Karpas-422 (cell line): Measurements from ENCODE around the gene RAB11FIP4. TPM values are rescaled to one million over a fixed set of nuclear protein-coding genes. Genes with fewer than 3 reads are reported as not detected.

Experiments
- DNase-seq: peaks from one replicate; pipeline ENCODE4 v3.0.0-alpha.2; 2015
- H2AFZ ChIP-seq: fragments of 200-600 bp; sonication (generic); 2 replicates; pipeline ENCODE4 v1.6.1; 2014; ENCODE audit warnings: antibody characterized with exemption, low read length, mixed read lengths
- H3K27ac ChIP-seq: fragments of 200-600 bp; sonication (generic); 2 replicates; pipeline ENCODE4 v1.5.1; 2014; ENCODE audit warnings: mild to moderate bottlenecking, low read length, moderate library complexity
- H3K27me3 ChIP-seq: fragments of 200-600 bp; sonication (generic); 2 replicates; pipeline ENCODE4 v1.6.1; 2014; ENCODE audit warnings: low read length, mixed read lengths
- H3K36me3 ChIP-seq: fragments of 200-600 bp; sonication (generic); 2 replicates; pipeline ENCODE4 v1.6.1; 2014; ENCODE audit warnings: low read length, mixed read lengths; ENCODE audit not compliant: insufficient read depth
- H3K4me1 ChIP-seq: fragments of 200-600 bp; sonication (generic); 2 replicates; pipeline ENCODE4 v1.6.1; 2014; ENCODE audit warnings: mild to moderate bottlenecking, low read length, mixed read lengths
- H3K4me2 ChIP-seq: fragments of 200-600 bp; sonication (generic); 2 replicates; pipeline ENCODE4 v1.6.1; 2014; ENCODE audit warnings: low read length, low read depth, mild to moderate bottlenecking; ENCODE audit not compliant: poor library complexity, severe bottlenecking
- H3K4me3 ChIP-seq: fragments of 200-600 bp; sonication (generic); 2 replicates; pipeline ENCODE4 v1.5.1; 2014; ENCODE audit warnings: mild to moderate bottlenecking, antibody characterized with exemption, low read length, mixed read lengths
- H3K79me2 ChIP-seq: fragments of 200-600 bp; sonication (generic); 2 replicates; pipeline ENCODE4 v1.6.1; 2014; ENCODE audit warnings: mild to moderate bottlenecking, low read length, mixed read lengths
- H3K9ac ChIP-seq: fragments of 200-600 bp; sonication (generic); 2 replicates; pipeline ENCODE4 v1.6.0; 2014; ENCODE audit warnings: low read length
- H3K9me2 ChIP-seq: fragments of 200-600 bp; sonication (generic), shearing (Covaris generic); replicated peaks from 2 replicates; pipeline ENCODE4 v1.6.0; 2014; ENCODE audit warnings: mild to moderate bottlenecking, low read length, moderate library complexity; ENCODE audit not compliant: insufficient read depth
- H3K9me3 ChIP-seq: fragments of 300-700, 200-600 bp; sonication (generic); 2 replicates; pipeline ENCODE4 v1.6.1; 2014; ENCODE audit warnings: low read length, mixed read lengths
- H4K20me1 ChIP-seq: fragments of 200-600 bp; sonication (generic); 2 replicates; pipeline ENCODE4 v1.6.1; 2014; ENCODE audit warnings: mild to moderate bottlenecking, antibody characterized with exemption, low read length, low read depth; ENCODE audit not compliant: insufficient read depth
- total RNA-seq: library from RNA; depleted of rRNA; stranded (reverse); fragments of >200 nt; shearing (Covaris generic); gene quantifications from 2 replicates; pipeline ENCODE4 v1.2.3, GENCODE V29; 2014; ENCODE audit warnings: low replicate concordance

RAB11FIP4 gene
- total RNA-seq, 1 experiment from 2014 or later: 3.6 TPM

DNA sequence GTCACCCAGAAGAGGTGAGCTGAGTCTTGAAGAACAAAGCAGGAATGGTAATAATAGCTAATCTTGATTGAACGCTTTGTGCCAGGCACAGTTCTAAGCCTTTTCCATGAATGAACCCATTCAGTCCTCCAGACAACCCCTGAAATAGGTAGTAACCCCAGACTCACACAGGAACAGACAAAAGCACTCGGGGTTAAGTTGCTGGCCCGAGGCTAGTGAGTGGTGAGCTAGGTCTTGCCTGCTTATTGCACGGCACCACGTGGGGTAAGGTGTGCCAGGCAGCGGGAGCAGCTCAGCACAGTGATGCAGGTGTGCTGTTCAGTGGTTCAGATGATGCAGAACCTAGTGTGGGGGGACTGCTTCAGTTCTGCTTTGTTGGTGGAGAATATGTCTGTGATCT lies 181.6 kb downstream of the RAB11FIP4 start:
- DNase-seq: no peak
- no peaks in the 10 kb centered on the region for H3K27me3 ChIP-seq
- H3K4me2 ChIP-seq: no peak overlapping the region
- no peak overlapping the region for H3K4me3 ChIP-seq
- no peak overlapping the region for H2AFZ ChIP-seq
- H4K20me1 ChIP-seq: no peaks in the 10 kb centered on the region
- no peaks in the 10 kb centered on the region for H3K79me2 ChIP-seq
- no peaks in the 10 kb centered on the region for H3K9me2 ChIP-seq
- no peak overlapping the region for H3K27ac ChIP-seq
- no peaks in the 10 kb centered on the region for H3K36me3 ChIP-seq
- no peaks in the 10 kb centered on the region for H3K9me3 ChIP-seq
- H3K9ac ChIP-seq: no peak overlapping the region
- no peaks in the 10 kb centered on the region for H3K4me1 ChIP-seq

- DNase-seq: no peak
These were observed 182.4 kb downstream of the RAB11FIP4 start for GRCh38 chr17:31573861-31574260.

DNA sequence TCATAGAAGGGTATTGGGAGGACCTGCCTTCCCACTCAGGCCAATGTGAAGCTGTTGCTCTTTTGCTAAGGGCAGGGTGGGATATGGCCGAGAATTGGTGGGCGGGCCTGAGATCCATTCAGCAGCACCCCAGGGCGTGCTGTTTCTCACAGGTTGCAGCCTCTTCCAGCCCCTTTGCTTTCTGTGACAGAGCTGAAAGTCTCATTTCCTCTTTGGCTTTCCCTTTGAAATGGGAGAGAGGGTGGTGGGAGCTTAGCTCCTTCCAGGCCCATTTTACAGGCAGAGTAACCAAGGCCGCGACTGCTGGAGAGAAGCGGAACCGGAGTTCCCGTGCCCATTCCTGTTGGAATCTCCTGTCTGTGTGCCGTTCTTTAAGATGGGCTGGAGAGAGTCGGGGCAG lies 183.0 kb downstream of the RAB11FIP4 start:
- H3K9me3 ChIP-seq: no peaks in the 10 kb centered on the region
- no peak overlapping the region for H3K4me2 ChIP-seq
- no peak overlapping the region for H3K27ac ChIP-seq
- no peak overlapping the region for H3K9ac ChIP-seq
- no peaks in the 10 kb centered on the region for H3K79me2 ChIP-seq
- H3K27me3 ChIP-seq: no peaks in the 10 kb centered on the region
- H2AFZ ChIP-seq: no peak overlapping the region
- no peak for DNase-seq
- H3K4me1 ChIP-seq: no peaks in the 10 kb centered on the region
- no peaks in the 10 kb centered on the region for H3K9me2 ChIP-seq
- H4K20me1 ChIP-seq: no peaks in the 10 kb centered on the region
- no peak overlapping the region for H3K4me3 ChIP-seq
- H3K36me3 ChIP-seq: no peaks in the 10 kb centered on the region

More at GRCh38 chr17:31573861-31574260, 182.4 kb downstream of the RAB11FIP4 start:
- no peak overlapping the region for H3K27ac ChIP-seq
- H3K27me3 ChIP-seq: no peaks in the 10 kb centered on the region
- H3K4me1 ChIP-seq: no peaks in the 10 kb centered on the region
- H3K9me2 ChIP-seq: no peaks in the 10 kb centered on the region
- no peak overlapping the region for H3K4me2 ChIP-seq
- H3K4me3 ChIP-seq: no peak overlapping the region
- no peak overlapping the region for H3K9ac ChIP-seq
- H4K20me1 ChIP-seq: no peaks in the 10 kb centered on the region
- no peak overlapping the region for H2AFZ ChIP-seq
- H3K36me3 ChIP-seq: no peaks in the 10 kb centered on the region
- H3K9me3 ChIP-seq: no peaks in the 10 kb centered on the region
- no peaks in the 10 kb centered on the region for H3K79me2 ChIP-seq

GRCh38 chr17:31575043-31575442 lies 183.6 kb downstream of the RAB11FIP4 start:
- Histone ChIP-seq H2AFZ (no peak overlapping the region), H3K4me2 (no peak overlapping the region), H3K4me3 (no peak overlapping the region), H3K27me3 (no peaks in the 10 kb centered on the region), H3K79me2 (no peaks in the 10 kb centered on the region), H3K9ac (no peak overlapping the region), H3K9me2 (no peaks in the 10 kb centered on the region), H3K27ac (no peak overlapping the region), H3K4me1 (no peaks in the 10 kb centered on the region), H4K20me1 (no peaks in the 10 kb centered on the region), H3K9me3 (no peaks in the 10 kb centered on the region), H3K36me3 (no peaks in the 10 kb centered on the region)
- DNase-seq: no peak

DNA sequence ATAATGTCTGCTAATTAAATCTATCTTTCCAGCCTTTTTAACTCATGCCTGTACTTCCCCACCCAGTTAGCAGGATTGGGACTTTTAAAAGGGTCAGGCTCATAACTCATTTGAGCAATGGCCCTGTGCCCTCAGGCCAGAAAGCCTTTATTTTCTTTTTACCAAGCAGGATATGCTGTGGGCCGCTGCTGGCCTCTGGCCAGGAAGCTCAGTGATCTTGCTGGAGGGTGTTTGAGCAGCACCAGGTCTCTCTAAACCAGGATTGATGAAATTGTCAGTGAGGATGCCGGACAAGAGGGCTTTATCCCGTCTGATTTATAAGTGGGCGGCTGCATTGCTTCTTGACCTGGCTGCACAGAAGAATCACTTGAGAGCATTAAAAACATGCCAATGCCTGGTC lies 187.8 kb downstream of the RAB11FIP4 start:
- H3K4me3 ChIP-seq: no peak overlapping the region
- no peak overlapping the region for H2AFZ ChIP-seq
- H4K20me1 ChIP-seq: no peaks in the 10 kb centered on the region
- H3K9ac ChIP-seq: no peak overlapping the region
- no peaks in the 10 kb centered on the region for H3K36me3 ChIP-seq
- H3K9me2 ChIP-seq: no peaks in the 10 kb centered on the region
- no peaks in the 10 kb centered on the region for H3K4me1 ChIP-seq
- no peaks in the 10 kb centered on the region for H3K27me3 ChIP-seq
- H3K79me2 ChIP-seq: no peaks in the 10 kb centered on the region
- H3K27ac ChIP-seq: no peak overlapping the region
- H3K9me3 ChIP-seq: no peaks in the 10 kb centered on the region
- no peak for DNase-seq
- H3K4me2 ChIP-seq: no peak overlapping the region

DNA sequence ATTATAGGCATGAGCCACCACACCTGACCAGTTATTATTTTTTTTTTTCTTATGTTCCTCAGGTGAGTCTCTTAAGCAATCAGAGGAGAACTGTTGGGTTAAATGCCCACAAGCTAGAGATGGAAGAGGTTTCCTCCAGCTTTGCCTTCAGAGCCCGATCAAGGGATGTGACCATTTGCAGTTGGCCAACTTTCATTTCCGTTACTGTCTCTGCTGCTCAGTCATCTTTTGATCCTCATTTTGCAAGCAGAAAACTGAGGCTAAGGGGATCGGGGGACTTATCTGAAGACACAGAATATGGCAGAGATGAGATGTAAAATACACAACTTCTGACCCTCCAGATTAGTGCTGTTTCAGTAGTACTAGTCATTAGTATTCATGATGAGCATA lies 188.8 kb downstream of the RAB11FIP4 start:
- H3K9me2 ChIP-seq: no peaks in the 10 kb centered on the region
- H3K27ac ChIP-seq: no peak overlapping the region
- H4K20me1 ChIP-seq: no peaks in the 10 kb centered on the region
- no peak for DNase-seq
- H3K4me2 ChIP-seq: no peak overlapping the region
- H3K79me2 ChIP-seq: no peaks in the 10 kb centered on the region
- no peaks in the 10 kb centered on the region for H3K27me3 ChIP-seq
- H3K9me3 ChIP-seq: no peaks in the 10 kb centered on the region
- H3K36me3 ChIP-seq: no peaks in the 10 kb centered on the region
- H3K4me1 ChIP-seq: no peaks in the 10 kb centered on the region
- H3K4me3 ChIP-seq: no peak overlapping the region
- no peak overlapping the region for H3K9ac ChIP-seq
- no peak overlapping the region for H2AFZ ChIP-seq

DNA sequence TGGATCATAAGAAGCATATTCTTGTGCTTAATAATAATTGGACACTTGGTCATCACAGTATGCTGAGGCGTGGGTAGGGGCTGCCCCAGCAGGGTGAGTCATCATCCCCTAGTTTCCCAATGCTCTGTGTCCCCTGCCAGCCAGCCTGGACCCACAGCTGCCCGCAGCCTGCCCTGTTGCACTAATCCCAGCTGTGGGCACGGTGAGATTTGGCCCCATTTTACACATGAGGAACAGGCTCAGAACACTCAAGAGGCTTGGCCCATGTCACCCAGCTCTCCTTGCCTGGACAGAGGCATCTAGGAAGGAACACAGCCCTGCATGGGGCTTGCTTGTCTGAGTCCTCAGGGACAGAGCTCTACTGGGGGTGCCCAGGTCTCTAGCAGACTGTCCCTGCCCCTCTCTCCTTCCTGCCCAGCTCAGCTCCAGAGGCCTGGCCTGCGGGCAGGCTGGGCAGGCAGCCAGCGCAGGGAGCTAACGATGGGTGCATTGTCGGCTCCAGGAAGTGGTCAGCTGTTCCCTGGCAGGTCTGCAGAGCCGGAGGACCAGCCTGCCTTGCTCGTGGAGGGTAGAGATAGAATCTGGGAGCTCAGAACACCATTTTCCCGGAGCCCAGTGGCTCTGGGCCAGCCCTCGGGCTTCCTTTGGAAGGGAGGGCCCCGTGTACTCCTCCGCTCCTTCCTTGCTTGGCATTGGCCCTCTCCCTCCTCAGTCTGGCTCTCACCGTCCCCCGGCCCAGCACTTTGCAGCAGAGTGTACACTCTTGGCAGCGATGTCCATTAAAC lies 189.4 kb downstream of the RAB11FIP4 start:
- no peak overlapping the region for H3K9ac ChIP-seq
- H3K9me2 ChIP-seq: no peaks in the 10 kb centered on the region
- no peak overlapping the region for H3K4me2 ChIP-seq

DNA sequence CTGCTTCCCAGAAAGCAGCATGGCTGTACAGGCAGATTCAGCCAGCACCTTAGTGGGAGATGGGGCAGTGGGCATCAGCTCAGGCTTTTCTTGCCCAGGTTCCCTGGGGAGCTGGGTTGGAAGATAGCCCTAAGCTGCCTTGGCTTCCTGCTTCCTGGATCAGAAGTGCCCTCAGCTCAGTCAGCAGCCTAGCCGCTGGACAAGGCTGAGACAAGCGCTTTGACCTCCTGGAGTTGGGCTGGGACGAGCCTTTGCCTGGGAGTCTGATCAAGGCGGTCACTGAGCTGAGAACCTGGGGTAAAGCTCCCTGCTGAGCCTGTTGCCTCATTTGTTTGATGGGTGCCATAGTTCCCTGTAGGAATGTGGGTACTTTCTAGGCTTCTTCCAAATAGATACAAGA lies 190.0 kb downstream of the RAB11FIP4 start:
- no peak overlapping the region for H3K4me2 ChIP-seq
- H2AFZ ChIP-seq: no peak overlapping the region
- H3K27ac ChIP-seq: no peak overlapping the region
- no peaks in the 10 kb centered on the region for H3K4me1 ChIP-seq
- no peaks in the 10 kb centered on the region for H3K79me2 ChIP-seq
- H3K9me3 ChIP-seq: no peaks in the 10 kb centered on the region
- H3K4me3 ChIP-seq: no peak overlapping the region
- DNase-seq: no peak
- H3K27me3 ChIP-seq: no peaks in the 10 kb centered on the region
- no peaks in the 10 kb centered on the region for H4K20me1 ChIP-seq
- H3K9ac ChIP-seq: no peak overlapping the region
- no peaks in the 10 kb centered on the region for H3K36me3 ChIP-seq
- H3K9me2 ChIP-seq: no peaks in the 10 kb centered on the region

More for the DNA sequence above, 189.4 kb downstream of the RAB11FIP4 start:
- Histone ChIP-seq H3K36me3 (no peaks in the 10 kb centered on the region), H3K79me2 (no peaks in the 10 kb centered on the region), H4K20me1 (no peaks in the 10 kb centered on the region), H3K27me3 (no peaks in the 10 kb centered on the region), H3K9me3 (no peaks in the 10 kb centered on the region), H3K4me3 (no peak overlapping the region), H3K4me1 (no peaks in the 10 kb centered on the region), H3K27ac (no peak overlapping the region), H2AFZ (no peak overlapping the region)
- DNase-seq: no peak
